Lung (tissue), 12 donors: ENCODE measurements around the gene RNF220. TPM values are rescaled to one million over a fixed set of nuclear protein-coding genes. Genes with fewer than 3 reads are reported as not detected.

ENCODE experiments used
- ATAC-seq: fragments of 200-7000 bp; cut with Tn5 transposase; one replicate; pipeline ENCODE4 v1.9.1; 2020; ENCODE audit warnings: moderate number of reproducible peaks; ENCODE audit not compliant: insufficient read depth, low FRiP score
- DNase-seq, 3 donors: peaks; one replicate each; pipeline ENCODE4 v3.0.0-alpha.2; 2013 to 2017
- H3K27ac ChIP-seq, 2 donors: one replicate each; pipeline ENCODE4 v1.5.1; 2013; ENCODE audit warnings: mild to moderate bottlenecking in 2 of 2, moderate library complexity in 2 of 2, control low read depth in 1 of 2, inconsistent platforms in 1 of 2, low read depth in 1 of 2, low read length in 1 of 2
- H3K27me3 ChIP-seq, 3 donors: one replicate each; pipeline ENCODE4 v1.5.1; 2013; ENCODE audit warnings: low read length in 2 of 3; ENCODE audit not compliant: control insufficient read depth in 3 of 3, insufficient read depth in 3 of 3
- H3K36me3 ChIP-seq, 4 donors: one replicate each; pipeline ENCODE4 v1.5.1; 2013; ENCODE audit warnings: low read length in 4 of 4, mild to moderate bottlenecking in 1 of 4, moderate library complexity in 1 of 4; ENCODE audit not compliant: control insufficient read depth in 4 of 4, insufficient read depth in 4 of 4
- H3K4me1 ChIP-seq, 5 donors: one replicate each; pipeline ENCODE4 v1.5.1; 2013; ENCODE audit warnings: low read length in 5 of 5, mild to moderate bottlenecking in 2 of 5, moderate library complexity in 1 of 5; ENCODE audit not compliant: control insufficient read depth in 5 of 5, insufficient read depth in 5 of 5
- H3K4me3 ChIP-seq: one replicate; pipeline ENCODE4 v1.5.1; 2013; ENCODE audit warnings: mild to moderate bottlenecking, control low read depth, moderate library complexity
- H3K9ac ChIP-seq, 2 donors: one replicate each; pipeline ENCODE4 v1.5.1; 2013; ENCODE audit warnings: low read length in 2 of 2, control low read depth in 1 of 2; ENCODE audit not compliant: insufficient read depth in 1 of 2
- H3K9me3 ChIP-seq, 4 donors: one replicate each; pipeline ENCODE4 v1.5.1; 2013; ENCODE audit warnings: low read length in 3 of 4, mild to moderate bottlenecking in 1 of 4, moderate library complexity in 1 of 4; ENCODE audit not compliant: control insufficient read depth in 4 of 4, insufficient read depth in 3 of 4
- WGBS, 2 donors: extraction: QIAGEN DNeasy Blood & Tissue Kit; methylation state at CpG; one replicate each; pipeline ENCODE4 v1.1.7; 2013; 5-methylcytosine and 5-hydroxymethylcytosine counted together
- polyA plus RNA-seq, 2 donors: library from polyadenylated mRNA; stranded (reverse); fragments of 200-250 nt; gene quantifications; one replicate each; pipeline ENCODE4 v1.2.1, GENCODE V29; 2013
- total RNA-seq, 2 donors: library from RNA; depleted of rRNA in 1 of 2; stranded (reverse); fragments of >200 nt in 1 of 2; gene quantifications; one replicate each; pipeline ENCODE4 v1.2.1, GENCODE V29; 2014 to 2021
- TF ChIP-seq, protein P1 (sequence below): IDR thresholded peaks from 2 replicates; pipeline ENCODE4 v1.5.1; 2012; ENCODE audit warnings: mild to moderate bottlenecking; ENCODE audit errors: control extremely low read depth, extremely low read depth
- donor health status: control.
- donor health status: control.
- donor health status: Bipolar disorder and iron deficiency.
- donor health status: healthy.
- donor health status: DM: yes; HTN: yes; CAD: no.

RNF220 gene
- total and polyA plus RNA-seq, 4 donors: 44.9 to 75.8 (median 69.5) TPM

DNA sequence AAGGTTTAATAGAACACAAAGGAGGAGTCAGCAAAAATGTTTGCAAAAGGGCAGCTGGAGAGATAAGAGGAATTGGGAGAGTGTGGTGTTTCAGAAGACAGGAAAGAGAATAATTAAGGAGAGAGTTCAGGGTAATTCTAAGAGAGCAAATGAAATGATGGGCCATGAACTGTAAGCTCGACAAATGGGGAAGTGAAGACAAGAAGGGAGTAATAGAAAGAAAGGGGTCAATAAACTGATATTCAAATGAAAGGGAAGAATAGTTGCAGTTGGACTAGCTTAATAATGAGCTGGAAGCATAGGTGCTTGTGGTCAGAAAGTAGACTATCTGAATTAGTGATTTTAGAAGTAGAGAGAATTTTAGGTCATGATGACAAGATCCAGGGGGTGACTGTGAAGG, 15.6 kb upstream of the RNF220 start:
- H3K27me3 ChIP-seq: peaks cover 0 to 9% (median 3%) of the 10 kb centered on the region in 3 donors
- WGBS, 2 donors: 28 to 58% methylated on average over 1 of the region's 1 CpG
- no peak overlapping the region for H3K4me3 ChIP-seq
- no peak for ATAC-seq
- H3K9me3 ChIP-seq: no peaks in the 10 kb centered on the region
- H3K27ac ChIP-seq: no peak overlapping the region
- no peaks in the 10 kb centered on the region for H3K4me1 ChIP-seq
- DNase-seq: no peak
- H3K9ac ChIP-seq: no peak overlapping the region
- H3K36me3 ChIP-seq: no peaks in the 10 kb centered on the region
- TF ChIP-seq, protein P1, sequence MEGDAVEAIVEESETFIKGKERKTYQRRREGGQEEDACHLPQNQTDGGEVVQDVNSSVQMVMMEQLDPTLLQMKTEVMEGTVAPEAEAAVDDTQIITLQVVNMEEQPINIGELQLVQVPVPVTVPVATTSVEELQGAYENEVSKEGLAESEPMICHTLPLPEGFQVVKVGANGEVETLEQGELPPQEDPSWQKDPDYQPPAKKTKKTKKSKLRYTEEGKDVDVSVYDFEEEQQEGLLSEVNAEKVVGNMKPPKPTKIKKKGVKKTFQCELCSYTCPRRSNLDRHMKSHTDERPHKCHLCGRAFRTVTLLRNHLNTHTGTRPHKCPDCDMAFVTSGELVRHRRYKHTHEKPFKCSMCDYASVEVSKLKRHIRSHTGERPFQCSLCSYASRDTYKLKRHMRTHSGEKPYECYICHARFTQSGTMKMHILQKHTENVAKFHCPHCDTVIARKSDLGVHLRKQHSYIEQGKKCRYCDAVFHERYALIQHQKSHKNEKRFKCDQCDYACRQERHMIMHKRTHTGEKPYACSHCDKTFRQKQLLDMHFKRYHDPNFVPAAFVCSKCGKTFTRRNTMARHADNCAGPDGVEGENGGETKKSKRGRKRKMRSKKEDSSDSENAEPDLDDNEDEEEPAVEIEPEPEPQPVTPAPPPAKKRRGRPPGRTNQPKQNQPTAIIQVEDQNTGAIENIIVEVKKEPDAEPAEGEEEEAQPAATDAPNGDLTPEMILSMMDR: no peak

- Histone ChIP-seq H3K9ac (no peak overlapping the region), H3K27ac (no peak overlapping the region), H3K4me1 (no peaks in the 10 kb centered on the region), H3K9me3 (no peaks in the 10 kb centered on the region), H3K27me3 (peaks cover 0 to 10% (median 7%) of the 10 kb centered on the region in 3 donors), H3K4me3 (no peak overlapping the region), H3K36me3 (no peaks in the 10 kb centered on the region)
- TF ChIP-seq, protein P1: no peak
- ATAC-seq (no peak), DNase-seq (no peak)
- WGBS, 2 donors: 59 to 76% methylated on average over 1 of the region's 1 CpG
Measured at GRCh38 chr1:44390277-44390676, 14.8 kb upstream of the RNF220 start.

DNA sequence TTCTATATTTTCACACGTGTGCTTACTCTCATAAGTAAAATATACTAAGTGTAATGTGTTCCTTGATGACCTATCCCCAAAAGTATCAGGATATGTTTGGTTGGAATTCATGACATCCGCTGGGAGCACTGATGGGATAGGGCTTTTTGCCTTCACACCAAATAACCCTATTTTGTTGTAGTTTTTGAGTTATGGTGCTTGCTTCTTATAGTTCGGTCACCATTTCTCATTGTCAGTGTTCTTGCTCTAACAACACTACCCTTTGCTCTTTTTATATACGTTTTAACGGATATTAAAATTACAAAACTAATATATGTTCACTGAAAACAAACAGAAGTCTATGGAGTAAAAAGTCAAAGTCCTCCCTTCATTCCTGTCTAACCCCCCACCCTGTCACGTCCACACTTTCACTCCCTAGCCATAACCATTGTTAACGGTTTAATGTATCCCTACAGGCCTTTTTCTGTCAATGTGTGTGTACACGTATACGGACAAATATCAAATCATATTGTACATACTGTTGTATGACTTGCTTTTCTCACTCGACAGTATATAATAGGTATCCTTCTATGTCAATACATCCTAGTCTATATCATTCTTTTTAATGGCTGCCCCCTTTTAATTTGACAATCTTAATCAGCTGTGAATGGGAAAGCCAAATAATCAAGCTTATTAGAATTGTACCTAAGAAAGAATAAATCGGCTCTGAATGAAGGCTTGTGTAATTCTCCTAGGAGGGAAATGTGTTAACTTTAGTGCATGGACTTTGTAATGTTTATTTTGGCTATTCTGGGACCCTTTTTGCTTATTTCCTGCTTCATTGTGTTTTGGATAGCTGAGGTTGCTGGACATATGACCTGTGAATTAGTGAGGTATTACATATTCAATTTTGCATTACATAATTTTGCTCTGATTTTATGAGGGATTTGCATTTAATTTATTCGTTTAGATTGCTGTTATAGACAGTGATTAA, 3.5 kb upstream of the RNF220 start:
- Histone ChIP-seq H3K9ac (no peak overlapping the region), H3K27me3 (peaks cover 4 to 56% (median 43%) of the 10 kb centered on the region in 3 donors), H3K4me3 (no peak overlapping the region), H3K36me3 (no peaks in the 10 kb centered on the region), H3K4me1 (peaks cover 0 to 11% (median 0%) of the 10 kb centered on the region in 5 donors), H3K27ac (no peak overlapping the region), H3K9me3 (no peaks in the 10 kb centered on the region)
- ATAC-seq (no peak), DNase-seq (no peak)
- WGBS, 2 donors: 85 to 90% methylated on average over 12 of the region's 12 CpGs
- TF ChIP-seq, protein P1: no peak
